Neuronal stem cell (in vitro differentiated cells): ENCODE data around the gene PRRC2C.

Experiments used
- DNase-seq: peaks from one replicate; pipeline ENCODE4 v3.0.0-alpha.2; 2013; ENCODE audit warnings: low spot score
- H2AFZ ChIP-seq: one replicate; pipeline ENCODE4 v1.6.1; 2013; ENCODE audit warnings: mild to moderate bottlenecking, low read length, inconsistent platforms
- H2AK5ac ChIP-seq: 2 replicates; pipeline ENCODE4 v1.6.1; 2013; ENCODE audit warnings: low read depth, mild to moderate bottlenecking, inconsistent platforms, low read length, moderate library complexity, mixed read lengths
- H2BK120ac ChIP-seq: 2 replicates; pipeline ENCODE4 v1.6.1; 2013; ENCODE audit warnings: low read depth, mild to moderate bottlenecking, inconsistent platforms, low read length, moderate library complexity, mixed read lengths
- H2BK12ac ChIP-seq: one replicate; pipeline ENCODE4 v1.6.1; 2013; ENCODE audit warnings: low read length, inconsistent platforms
- H2BK15ac ChIP-seq: 2 replicates; pipeline ENCODE4 v1.6.1; 2013; ENCODE audit warnings: mild to moderate bottlenecking, low read length, inconsistent platforms, mixed read lengths
- H2BK5ac ChIP-seq: one replicate; pipeline ENCODE4 v1.6.1; 2013; ENCODE audit warnings: inconsistent platforms, mild to moderate bottlenecking, low read length, moderate library complexity
- H3K14ac ChIP-seq: one replicate; pipeline ENCODE4 v1.6.1; 2013; ENCODE audit warnings: low read length, inconsistent platforms
- H3K18ac ChIP-seq: 2 replicates; pipeline ENCODE4 v1.6.1; 2013; ENCODE audit warnings: low read length, inconsistent platforms
- H3K23ac ChIP-seq: 2 replicates; pipeline ENCODE4 v1.6.1; 2013; ENCODE audit warnings: low read depth, mild to moderate bottlenecking, mixed read lengths, low read length, inconsistent platforms; ENCODE audit not compliant: poor library complexity
- H3K27ac ChIP-seq: replicated peaks from 3 replicates; pipeline ENCODE4 v1.5.1; 2013; ENCODE audit warnings: low read length, inconsistent platforms
- H3K27me3 ChIP-seq, 3 experiments: 2 replicates each; pipeline ENCODE4 v1.6.1; 2013; ENCODE audit warnings: low read length in 3 of 3, mild to moderate bottlenecking in 2 of 3, inconsistent platforms in 1 of 3, low read depth in 1 of 3, mixed read lengths in 1 of 3, moderate library complexity in 1 of 3; ENCODE audit not compliant: control insufficient read depth in 3 of 3, insufficient read depth in 3 of 3
- H3K36me3 ChIP-seq, 2 donors: replicated peaks in 1 of 2; 2 replicates each; pipeline ENCODE4 v1.6.1; 2013; ENCODE audit warnings: low read length in 2 of 2; ENCODE audit not compliant: control insufficient read depth in 2 of 2, insufficient read depth in 2 of 2
- H3K4ac ChIP-seq: 2 replicates; pipeline ENCODE4 v1.6.1; 2013; ENCODE audit warnings: inconsistent platforms, mild to moderate bottlenecking, low read length, moderate library complexity
- H3K4me1 ChIP-seq, 2 donors: 1 replicate in 1 of 2; 2 replicates in 1 of 2; pipeline ENCODE4 v1.6.1; 2013; ENCODE audit warnings: low read length in 2 of 2, low read depth in 1 of 2; ENCODE audit not compliant: control insufficient read depth in 2 of 2, insufficient read depth in 1 of 2
- H3K4me2 ChIP-seq: one replicate; pipeline ENCODE4 v1.6.1; 2013; ENCODE audit warnings: mild to moderate bottlenecking, low read length, inconsistent platforms; ENCODE audit not compliant: insufficient read depth, poor library complexity, severe bottlenecking
- H3K4me3 ChIP-seq, 2 donors: 2 replicates each; pipeline ENCODE4 v1.5.1; 2013; ENCODE audit warnings: low read length in 2 of 2, mild to moderate bottlenecking in 2 of 2, inconsistent platforms in 1 of 2, moderate library complexity in 1 of 2
- H3K79me1 ChIP-seq: one replicate; pipeline ENCODE4 v1.6.1; 2013; ENCODE audit warnings: low read depth, mild to moderate bottlenecking, inconsistent platforms, low read length, moderate library complexity
- H3K9ac ChIP-seq: one replicate; pipeline ENCODE4 v1.6.1; 2013; ENCODE audit warnings: mild to moderate bottlenecking, low read depth, low read length, inconsistent platforms; ENCODE audit not compliant: poor library complexity
- H3K9me3 ChIP-seq, 2 donors: replicated peaks in 1 of 2; 2 replicates each; pipeline versions ENCODE3 to v1.6.1; 2013; ENCODE audit warnings: low read length in 2 of 2, mild to moderate bottlenecking in 2 of 2, inconsistent platforms in 1 of 2, low read depth in 1 of 2, mixed read lengths in 1 of 2, moderate library complexity in 1 of 2; ENCODE audit not compliant: control insufficient read depth in 2 of 2, insufficient read depth in 1 of 2
- H4K8ac ChIP-seq: one replicate; pipeline ENCODE4 v1.6.1; 2013; ENCODE audit warnings: low read depth, mild to moderate bottlenecking, inconsistent platforms, low read length, moderate library complexity
- H4K91ac ChIP-seq: one replicate; pipeline ENCODE4 v1.6.1; 2013; ENCODE audit warnings: low read length, low read depth, mild to moderate bottlenecking, inconsistent platforms; ENCODE audit not compliant: poor library complexity
- WGBS, 2 donors: extraction: QIAGEN DNeasy Blood & Tissue Kit; methylation state at CpG; one replicate each; pipeline ENCODE4 v1.1.7; 2013; ENCODE audit warnings: missing lambda C conversion rate in 2 of 2, mixed read lengths in 1 of 2; ENCODE audit not compliant: insufficient read length in 2 of 2, insufficient replicate concordance in 1 of 2; ENCODE audit errors: extremely low coverage in 2 of 2; 5-methylcytosine and 5-hydroxymethylcytosine counted together

Gene PRRC2C

DNA sequence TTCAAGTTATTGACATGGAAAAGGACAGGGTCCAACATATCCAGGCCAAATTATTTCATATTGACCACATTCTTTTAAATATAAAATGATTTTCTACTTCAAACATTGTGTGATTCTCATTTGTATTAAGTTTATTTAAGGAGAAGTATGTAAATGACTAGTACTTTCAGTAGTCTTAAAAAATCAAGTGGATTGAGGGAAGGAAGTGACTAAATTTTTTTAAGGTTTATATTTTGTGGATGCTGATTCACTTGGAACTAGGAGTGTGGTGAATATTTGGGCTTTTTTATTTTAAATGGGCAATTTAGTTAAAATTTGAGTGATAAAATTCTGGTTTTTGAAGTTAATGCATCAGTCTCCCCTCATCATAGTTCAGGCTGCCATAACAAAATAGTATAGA is 10.1 kb downstream of the PRRC2C start:
- H3K4me1 ChIP-seq, result peaks cover 0 to 1% of the 10 kb centered on the region in 2 donors
- no peak overlapping the region for H3K23ac ChIP-seq

DNA sequence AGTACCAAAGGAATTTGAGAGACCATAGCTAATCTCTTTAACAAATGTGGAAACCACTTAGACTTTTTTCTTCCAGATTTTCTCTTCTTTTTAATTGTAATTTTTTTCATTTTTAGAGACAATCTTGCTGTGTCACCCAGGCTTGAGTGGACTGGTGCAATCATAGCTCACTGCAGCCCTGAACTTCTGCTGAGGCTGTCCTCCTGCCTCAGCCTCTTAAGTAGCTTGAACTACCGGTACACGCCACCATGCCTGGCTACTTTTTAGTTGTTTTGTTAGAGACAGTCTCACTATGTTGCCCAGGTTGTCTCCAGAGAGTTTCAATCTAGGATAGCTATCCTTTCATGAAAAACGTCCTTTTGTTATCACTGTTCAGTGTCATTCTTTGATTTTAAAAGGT is 15.0 kb downstream of the PRRC2C start:
- H3K4me2 ChIP-seq, result no peak overlapping the region
- H3K14ac ChIP-seq, result no peak overlapping the region
- no peak overlapping the region for H3K4me3 ChIP-seq
- H3K27ac ChIP-seq, result no peak overlapping the region
- H2BK12ac ChIP-seq, result no peak overlapping the region
- no peak overlapping the region for H3K9ac ChIP-seq
- H3K4me1 ChIP-seq, result no peaks in the 10 kb centered on the region
- no peak overlapping the region for H2BK15ac ChIP-seq
- H2AFZ ChIP-seq, result no peak overlapping the region
- no peak overlapping the region for H2BK120ac ChIP-seq
- no peak overlapping the region for H4K91ac ChIP-seq
- H2BK5ac ChIP-seq, result no peak overlapping the region
- no peaks in the 10 kb centered on the region for H3K27me3 ChIP-seq
- no peak overlapping the region for H4K8ac ChIP-seq
- no peak overlapping the region for H2AK5ac ChIP-seq
- DNase-seq, result no peak
- no peaks in the 10 kb centered on the region for H3K9me3 ChIP-seq
- no peak overlapping the region for H3K18ac ChIP-seq
- no peak overlapping the region for H3K23ac ChIP-seq
- no peak overlapping the region for H3K4ac ChIP-seq
- no CpG with 5 or more reads among the region's 3 CpGs for WGBS, 2 donors
- peaks cover 2 to 75% of the 10 kb centered on the region in 2 donors for H3K36me3 ChIP-seq
- H3K79me1 ChIP-seq, result peaks cover 5% of the 10 kb centered on the region

More for the DNA sequence above, 10.1 kb downstream of the PRRC2C start:
- H4K91ac ChIP-seq, result no peak overlapping the region
- H2BK12ac ChIP-seq, result no peak overlapping the region
- no peak overlapping the region for H3K27ac ChIP-seq
- no peak overlapping the region for H3K18ac ChIP-seq
- no peak overlapping the region for H3K4ac ChIP-seq
- H3K4me3 ChIP-seq, result no peak overlapping the region
- no peak overlapping the region for H3K14ac ChIP-seq
- no peak overlapping the region for H4K8ac ChIP-seq
- H2BK15ac ChIP-seq, result no peak overlapping the region
- no peak for DNase-seq
- H2BK5ac ChIP-seq, result no peak overlapping the region
- H3K9ac ChIP-seq, result no peak overlapping the region
- H2BK120ac ChIP-seq, result no peak overlapping the region
- H3K79me1 ChIP-seq, result peaks cover 5% of the 10 kb centered on the region
- H2AK5ac ChIP-seq, result no peak overlapping the region
- no peak overlapping the region for H2AFZ ChIP-seq
- peaks cover 5 to 66% of the 10 kb centered on the region in 2 donors for H3K36me3 ChIP-seq
- no peak overlapping the region for H3K4me2 ChIP-seq
- H3K27me3 ChIP-seq, result no peaks in the 10 kb centered on the region
- no peaks in the 10 kb centered on the region for H3K9me3 ChIP-seq

DNA sequence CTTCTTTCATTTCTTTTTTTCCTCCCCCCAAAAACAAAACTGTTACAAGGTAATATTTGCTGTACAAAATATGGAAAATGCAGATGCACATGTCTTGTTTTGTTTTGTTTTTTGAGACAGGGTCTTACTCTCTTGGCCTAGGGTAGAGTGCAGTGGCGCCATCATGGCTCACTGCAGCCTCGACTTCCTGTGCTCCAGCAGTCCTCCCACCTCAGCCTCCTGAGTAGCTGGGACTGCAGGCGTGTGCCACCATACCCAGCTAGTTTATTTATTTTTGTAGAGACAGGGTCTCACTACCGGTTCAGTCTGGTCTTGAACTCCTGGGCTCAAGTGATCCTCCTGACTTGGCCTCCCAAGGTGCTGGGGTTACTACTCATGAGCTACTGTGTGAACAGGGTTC is 15.5 kb downstream of the PRRC2C start:
- Histone ChIP-seq H2AK5ac (no peak overlapping the region), H2BK15ac (no peak overlapping the region), H3K23ac (no peak overlapping the region), H3K4me3 (no peak overlapping the region), H4K8ac (no peak overlapping the region), H3K27ac (no peak overlapping the region), H3K4me2 (no peak overlapping the region), H2BK120ac (no peak overlapping the region), H3K4me1 (peaks cover 0 to under 1% of the 10 kb centered on the region in 2 donors), H3K14ac (no peak overlapping the region), H4K91ac (no peak overlapping the region), H3K9ac (no peak overlapping the region), H3K36me3 (peaks cover 2 to 74% of the 10 kb centered on the region in 2 donors), H2BK5ac (no peak overlapping the region), H3K27me3 (no peaks in the 10 kb centered on the region), H3K18ac (no peak overlapping the region), H3K4ac (no peak overlapping the region), H3K79me1 (peaks cover 5% of the 10 kb centered on the region), H2BK12ac (no peak overlapping the region), H2AFZ (no peak overlapping the region), H3K9me3 (no peaks in the 10 kb centered on the region)
- DNase-seq, result no peak
- whole genome bisulfite sequencing, 2 donors, result no CpG with 5 or more reads among the region's 4 CpGs

DNA sequence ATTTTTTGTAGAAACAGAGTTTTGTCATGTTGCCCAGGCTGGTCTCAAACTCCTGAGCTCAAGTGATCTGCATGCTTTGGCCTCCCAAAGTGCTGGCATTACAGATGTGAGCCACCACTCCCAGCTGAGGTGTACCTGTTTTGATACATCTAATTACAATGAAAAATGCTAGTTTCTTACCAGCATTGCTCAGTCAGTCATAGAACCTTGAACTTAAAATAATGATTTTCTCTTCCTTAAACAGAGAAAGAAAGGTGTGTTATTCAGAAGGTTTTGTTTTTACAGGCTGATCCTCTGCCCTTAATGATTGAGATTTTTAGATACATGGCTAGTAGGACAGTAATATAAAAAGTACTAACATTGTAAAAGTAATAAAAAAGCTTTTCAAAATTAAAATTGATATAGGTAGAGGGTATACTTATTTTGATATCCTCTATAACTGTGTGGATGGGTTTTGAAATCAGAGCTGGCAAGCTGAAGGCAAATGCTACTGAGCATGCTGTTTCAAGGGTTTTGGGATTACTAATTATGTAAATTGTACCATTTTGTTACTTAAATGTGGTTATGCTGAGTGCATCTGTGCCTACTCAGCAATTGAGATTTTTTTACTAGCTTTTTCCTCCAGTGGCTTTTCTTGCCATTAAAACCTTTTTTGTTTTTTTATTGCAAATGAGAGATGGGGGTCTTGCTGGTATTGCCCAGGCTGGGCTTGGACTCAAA is 16.1 kb downstream of the PRRC2C start:
- Histone ChIP-seq H3K9ac (no peak overlapping the region), H2BK120ac (no peak overlapping the region), H3K79me1 (peaks cover 5% of the 10 kb centered on the region), H3K18ac (no peak overlapping the region), H3K4me2 (no peak overlapping the region), H2BK5ac (no peak overlapping the region), H4K91ac (no peak overlapping the region), H3K4me1 (peaks cover 2 to 3% of the 10 kb centered on the region in 2 donors), H3K27ac (no peak overlapping the region), H3K14ac (no peak overlapping the region), H3K4me3 (no peak overlapping the region), H3K9me3 (no peaks in the 10 kb centered on the region), H4K8ac (no peak overlapping the region), H2AFZ (no peak overlapping the region), H2BK15ac (no peak overlapping the region), H3K4ac (no peak overlapping the region), H3K27me3 (no peaks in the 10 kb centered on the region), H3K36me3 (peaks cover 2 to 73% of the 10 kb centered on the region in 2 donors), H2AK5ac (no peak overlapping the region), H2BK12ac (no peak overlapping the region), H3K23ac (no peak overlapping the region)
- DNase-seq, result no peak
